ENCODE measurements around the gene PACC1. TPM values are rescaled to one million over a fixed set of nuclear protein-coding genes. Genes with fewer than 3 reads are reported as not detected.
A peak's percentile ranks its signal among the peaks of the same experiment; 100 is the strongest.

Gene PACC1
- total and polyA plus RNA-seq, 5 donors: 2.3 to 4.9 (median 4.0) TPM

DNA sequence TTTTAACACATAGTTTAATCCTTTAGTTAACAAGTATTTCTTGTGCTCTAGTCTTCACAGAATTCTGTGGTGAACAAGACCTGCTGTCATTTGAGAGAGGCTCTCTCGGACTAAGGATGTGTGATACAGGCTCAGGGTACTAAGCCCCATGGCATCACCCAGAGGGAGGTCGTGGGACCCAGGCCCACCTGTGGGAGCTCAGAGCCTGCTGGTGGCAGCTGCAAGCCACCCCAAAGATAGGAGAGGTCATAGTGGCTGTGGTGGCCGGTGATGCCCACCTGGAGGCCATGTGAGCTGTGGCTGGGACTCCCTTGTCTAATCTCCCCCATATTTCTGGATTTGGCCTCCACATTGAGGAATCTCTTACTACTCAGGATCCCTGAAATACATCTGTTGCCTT, 40.1 kb upstream of the PACC1 start:
- H3K27ac ChIP-seq (ENCODE audit: low read length): no peak overlapping the region
- no peaks in the 10 kb centered on the region for H3K9me3 ChIP-seq (ENCODE audit: control insufficient read depth, low read length)
- peaks cover 3% of the 10 kb centered on the region for H3K4me1 ChIP-seq (ENCODE audit: control insufficient read depth, insufficient read depth, low read length)
- 97% methylated on average over 3 of the region's 3 CpGs for WGBS
- H3K27me3 ChIP-seq (ENCODE audit: control insufficient read depth, insufficient read depth): no peaks in the 10 kb centered on the region
- ATAC-seq: no peak
- no peak for DNase-seq
- no peak overlapping the region for H3K4me3 ChIP-seq (ENCODE audit: low read length)
- intact Hi-C loops (cut with DNase I): loop anchor here (2.0 to 10.0 kb wide), 6 partner anchors 80 to 760 kb away; no protein-coding TSS in a partner anchor

DNA sequence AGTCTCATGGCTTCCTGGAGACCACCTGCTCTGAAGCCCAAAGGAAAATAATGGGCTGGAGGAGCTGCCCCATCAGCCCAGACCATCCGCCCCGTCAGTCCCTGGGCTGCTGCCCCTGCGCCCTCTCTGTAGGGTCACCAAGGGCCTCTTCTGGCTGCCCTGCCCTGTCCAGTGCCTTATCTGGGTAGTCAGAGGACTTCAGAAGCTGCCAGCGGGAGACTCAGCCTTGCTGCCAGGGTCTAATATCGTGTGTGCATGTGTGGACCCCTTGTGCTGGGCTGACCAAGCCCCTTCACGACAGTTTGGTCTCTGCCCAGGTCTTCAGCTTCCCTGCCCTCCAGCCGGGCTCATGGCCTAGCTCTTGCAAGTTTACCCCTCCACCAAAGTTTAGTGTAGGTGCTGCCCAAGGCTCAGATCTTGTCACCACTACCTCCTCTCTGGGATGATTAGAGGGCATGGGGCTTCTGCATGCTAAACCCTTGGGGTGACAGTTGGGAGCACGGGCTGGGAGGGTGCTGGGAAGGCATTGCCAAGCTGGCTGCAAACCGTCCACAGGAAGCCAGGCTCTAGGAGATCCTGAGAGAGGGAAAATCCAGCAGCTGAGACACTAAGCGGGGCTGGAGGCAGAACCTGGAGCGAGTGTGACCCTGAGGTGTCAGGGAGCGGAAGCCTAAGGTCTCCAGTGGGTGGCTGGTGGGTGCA, 38.6 kb upstream of the PACC1 start:
- peak; percentile 42 to 44 for ATAC-seq

DNA sequence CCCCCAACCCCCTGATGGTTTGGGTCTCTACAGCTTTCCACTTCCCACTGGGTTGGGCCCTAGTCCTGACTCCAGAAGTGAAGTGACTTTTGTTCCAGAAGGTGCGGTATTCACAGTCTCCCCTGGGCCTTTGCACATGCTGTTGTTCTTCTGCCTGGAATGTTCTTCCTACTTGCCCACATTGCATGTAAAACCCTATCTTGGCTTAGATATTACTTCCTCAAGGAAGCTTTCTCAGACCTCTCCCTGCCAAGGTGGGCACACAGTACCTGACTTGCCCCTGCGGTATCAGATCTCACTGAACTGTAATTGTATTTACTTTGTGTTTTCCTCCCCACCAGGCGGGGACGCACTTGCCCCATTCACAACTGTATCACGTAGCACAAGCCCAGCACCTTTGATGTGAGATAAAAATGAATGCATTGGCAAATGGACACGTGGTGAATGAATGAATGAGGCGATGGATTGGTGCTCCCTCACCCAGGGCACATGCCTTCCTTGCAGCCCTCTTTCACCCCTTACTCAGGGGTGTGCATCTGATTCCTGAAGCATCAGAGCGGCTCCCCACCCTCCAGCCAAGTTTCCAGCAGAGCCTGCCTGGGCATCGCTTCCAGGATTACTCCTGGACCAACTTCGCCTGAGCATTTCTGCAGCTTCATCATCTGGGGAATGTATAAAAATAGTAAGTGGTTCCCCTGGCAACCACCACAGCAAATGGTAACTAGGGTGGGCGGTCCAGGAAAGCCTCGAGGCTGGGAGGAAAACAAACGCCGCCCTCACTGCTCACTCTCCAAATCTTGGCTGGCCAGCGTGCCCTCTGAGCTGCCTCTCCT, 37.9 kb upstream of the PACC1 start:
- Histone ChIP-seq H3K4me3 (ENCODE audit: low read length) (no peak overlapping the region), H3K27ac (ENCODE audit: low read length) (no peak overlapping the region), H3K9me3 (ENCODE audit: control insufficient read depth, low read length) (no peaks in the 10 kb centered on the region), H3K4me1 (ENCODE audit: control insufficient read depth, insufficient read depth, low read length) (peaks cover 3% of the 10 kb centered on the region), H3K27me3 (ENCODE audit: control insufficient read depth, insufficient read depth) (no peaks in the 10 kb centered on the region)
- WGBS: 36% methylated on average over 15 of the region's 15 CpGs
- ATAC-seq (peak; percentile 75 to 76), DNase-seq (peak; percentile 71 to 89 (median 84))
- intact Hi-C loops (cut with DNase I): loop anchor here in 3 of 4 donors (10.0 kb wide), 4 partner anchors 78 to 758 kb away; no protein-coding TSS in a partner anchor

More for the DNA sequence above, 38.6 kb upstream of the PACC1 start:
- Histone ChIP-seq H3K27me3 (ENCODE audit: control insufficient read depth, insufficient read depth) (no peaks in the 10 kb centered on the region), H3K9me3 (ENCODE audit: control insufficient read depth, low read length) (no peaks in the 10 kb centered on the region), H3K4me3 (ENCODE audit: low read length) (no peak overlapping the region), H3K27ac (ENCODE audit: low read length) (peak overlapping the region; percentile 2), H3K4me1 (ENCODE audit: control insufficient read depth, insufficient read depth, low read length) (peaks cover 3% of the 10 kb centered on the region)
- intact Hi-C loops (cut with DNase I): loop anchor here in 3 of 4 donors (10.0 kb wide), 4 partner anchors 79 to 759 kb away; no protein-coding TSS in a partner anchor
- DNase-seq: no peak
- WGBS: 49% methylated on average over 12 of the region's 12 CpGs

DNA sequence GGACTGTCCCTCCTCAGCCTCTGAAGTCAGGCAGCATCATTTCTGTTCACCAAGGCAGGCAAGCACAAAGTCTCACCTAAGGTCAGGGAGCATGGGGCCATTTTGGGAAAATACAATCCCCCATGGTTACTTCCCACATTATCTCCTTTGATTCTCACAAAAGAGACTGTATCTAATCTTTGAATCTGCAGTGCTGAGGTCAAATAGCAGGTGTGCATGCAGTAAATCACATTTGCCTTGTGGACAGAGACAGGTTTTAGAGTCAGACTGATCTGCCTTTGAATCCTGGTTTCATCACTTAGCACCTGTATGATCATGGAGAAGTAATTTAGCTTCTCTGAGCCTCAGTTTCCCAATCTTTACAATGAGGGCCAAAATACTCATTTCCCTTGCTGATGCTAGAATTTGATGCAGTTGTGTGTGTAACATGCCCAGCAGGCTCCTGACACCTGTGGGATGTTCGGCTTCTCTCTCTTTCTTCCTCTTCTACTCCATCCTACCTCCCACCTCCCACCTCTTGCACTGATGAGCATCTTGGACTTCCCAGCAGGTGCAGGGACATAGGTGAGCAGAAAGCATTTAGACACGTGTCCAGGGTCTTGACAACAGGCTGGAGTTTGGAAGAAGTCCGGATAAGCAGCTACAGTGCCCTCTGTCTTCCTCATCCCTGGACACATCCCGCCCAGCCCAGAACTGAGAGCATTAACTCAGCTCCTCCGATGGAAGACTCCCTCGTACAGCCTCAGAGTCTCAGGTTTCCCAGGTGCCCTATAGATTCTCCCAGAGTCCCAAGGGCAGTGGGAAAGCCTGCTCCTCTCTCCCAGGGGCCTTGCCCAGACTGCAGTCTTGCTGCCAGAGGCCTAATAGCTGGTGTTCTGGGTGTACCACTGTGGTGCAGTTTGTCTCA, 37.0 kb upstream of the PACC1 start:
- Histone ChIP-seq H3K27ac (ENCODE audit: low read length) (no peak overlapping the region), H3K4me1 (ENCODE audit: control insufficient read depth, insufficient read depth, low read length) (peaks cover 3% of the 10 kb centered on the region), H3K4me3 (ENCODE audit: low read length) (no peak overlapping the region), H3K9me3 (ENCODE audit: control insufficient read depth, low read length) (no peaks in the 10 kb centered on the region), H3K27me3 (ENCODE audit: control insufficient read depth, insufficient read depth) (no peaks in the 10 kb centered on the region)
- 89% methylated on average over 6 of the region's 6 CpGs for WGBS
- no peak for DNase-seq
- intact Hi-C loops (cut with DNase I): loop anchor here in 3 of 4 donors (10.0 kb wide), 4 partner anchors 77 to 757 kb away; no protein-coding TSS in a partner anchor
- no peak for ATAC-seq

DNA sequence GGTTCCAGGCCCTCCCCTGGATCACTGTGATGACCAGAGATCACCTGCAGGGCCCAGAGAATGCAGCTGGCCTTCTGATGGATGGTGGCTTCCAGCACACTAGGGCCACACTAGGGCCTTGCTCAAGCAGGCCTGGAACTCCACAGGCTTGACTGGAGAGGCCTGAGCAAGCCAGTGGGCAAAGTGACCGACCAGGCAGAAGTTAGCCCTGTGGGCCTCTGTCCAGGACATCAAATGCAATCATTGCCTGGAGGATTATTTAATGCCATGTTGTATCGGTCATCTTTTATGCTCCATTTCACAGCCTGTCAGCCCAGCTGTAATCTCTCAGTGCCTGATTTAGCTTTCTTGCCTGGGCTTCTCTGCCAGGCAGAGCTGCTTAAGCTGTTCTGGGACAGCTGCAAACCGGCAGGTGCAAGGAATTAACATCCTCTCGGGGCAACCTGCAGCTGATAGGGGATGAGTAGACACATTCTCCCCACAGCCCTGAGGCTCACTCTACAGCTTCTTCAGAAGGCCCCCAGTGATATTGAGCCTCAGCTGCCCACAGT, 35.7 kb upstream of the PACC1 start:
- peaks cover 3% of the 10 kb centered on the region for H3K4me1 ChIP-seq (ENCODE audit: control insufficient read depth, insufficient read depth, low read length)
- ATAC-seq (peak; percentile 14 to 22), DNase-seq (no peak)
- H3K27ac ChIP-seq (ENCODE audit: low read length): no peak overlapping the region
- intact Hi-C loops (cut with DNase I): loop anchor here in 3 of 4 donors (10.0 kb wide), 4 partner anchors 76 to 756 kb away; no protein-coding TSS in a partner anchor
- no peaks in the 10 kb centered on the region for H3K9me3 ChIP-seq (ENCODE audit: control insufficient read depth, low read length)
- H3K4me3 ChIP-seq (ENCODE audit: low read length): no peak overlapping the region
- H3K27me3 ChIP-seq (ENCODE audit: control insufficient read depth, insufficient read depth): no peaks in the 10 kb centered on the region
- WGBS: 51% methylated on average over 4 of the region's 4 CpGs

DNA sequence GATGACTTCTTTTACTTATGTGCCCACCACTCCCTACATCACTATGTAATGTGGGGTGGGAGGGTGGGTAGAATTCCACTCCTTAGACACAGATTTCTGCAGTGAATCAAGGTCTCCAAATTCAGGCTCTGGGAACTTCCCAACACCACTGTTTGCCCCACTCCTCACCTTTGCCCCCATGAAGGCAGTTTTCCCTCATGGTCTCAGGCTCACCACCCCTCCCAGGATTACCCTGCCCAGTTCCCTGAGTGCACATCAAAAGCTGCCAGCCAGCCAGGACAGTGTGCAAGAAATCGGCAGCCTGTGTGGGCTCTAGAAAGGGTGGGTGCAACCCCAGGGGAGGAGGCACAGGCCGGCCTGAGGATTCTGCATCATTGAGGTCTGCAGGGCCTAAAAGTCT, 32.8 kb upstream of the PACC1 start:
- Histone ChIP-seq H3K9me3 (ENCODE audit: control insufficient read depth, low read length) (no peaks in the 10 kb centered on the region), H3K27me3 (ENCODE audit: control insufficient read depth, insufficient read depth) (no peaks in the 10 kb centered on the region), H3K27ac (ENCODE audit: low read length) (no peak overlapping the region), H3K4me1 (ENCODE audit: control insufficient read depth, insufficient read depth, low read length) (no peaks in the 10 kb centered on the region), H3K4me3 (ENCODE audit: low read length) (no peak overlapping the region)
- DNase-seq (no peak), ATAC-seq (no peak)
- 72% methylated on average over 2 of the region's 2 CpGs for WGBS
- intact Hi-C loops (cut with DNase I): no loop called here

DNA sequence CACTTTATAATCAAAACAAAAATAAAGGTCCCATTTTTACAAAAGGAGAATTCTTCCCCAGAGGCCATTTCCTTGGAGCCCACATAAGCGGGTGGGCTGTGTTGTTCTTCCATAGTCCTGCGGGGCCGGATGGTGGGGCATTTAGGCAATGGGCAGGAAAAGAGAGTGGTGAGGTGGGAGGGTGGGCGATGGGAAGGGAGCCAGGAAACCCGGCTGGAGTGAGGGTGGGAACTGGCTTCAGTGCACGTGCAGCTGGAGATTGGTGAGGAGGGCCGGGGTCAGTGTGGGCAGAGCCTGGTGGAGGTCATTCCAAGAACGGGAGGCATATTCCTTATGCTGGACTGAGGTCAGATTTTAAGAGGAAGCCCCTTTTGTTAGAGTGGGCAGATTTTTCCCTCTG, 31.6 kb upstream of the PACC1 start:
- no peak overlapping the region for H3K4me3 ChIP-seq (ENCODE audit: low read length)
- no peaks in the 10 kb centered on the region for H3K4me1 ChIP-seq (ENCODE audit: control insufficient read depth, insufficient read depth, low read length)
- DNase-seq (no peak), ATAC-seq (no peak)
- intact Hi-C loops (cut with DNase I): no loop called here
- no peaks in the 10 kb centered on the region for H3K9me3 ChIP-seq (ENCODE audit: control insufficient read depth, low read length)
- WGBS: 77% methylated on average over 8 of the region's 8 CpGs
- H3K27me3 ChIP-seq (ENCODE audit: control insufficient read depth, insufficient read depth): no peaks in the 10 kb centered on the region
- no peak overlapping the region for H3K27ac ChIP-seq (ENCODE audit: low read length)

DNA sequence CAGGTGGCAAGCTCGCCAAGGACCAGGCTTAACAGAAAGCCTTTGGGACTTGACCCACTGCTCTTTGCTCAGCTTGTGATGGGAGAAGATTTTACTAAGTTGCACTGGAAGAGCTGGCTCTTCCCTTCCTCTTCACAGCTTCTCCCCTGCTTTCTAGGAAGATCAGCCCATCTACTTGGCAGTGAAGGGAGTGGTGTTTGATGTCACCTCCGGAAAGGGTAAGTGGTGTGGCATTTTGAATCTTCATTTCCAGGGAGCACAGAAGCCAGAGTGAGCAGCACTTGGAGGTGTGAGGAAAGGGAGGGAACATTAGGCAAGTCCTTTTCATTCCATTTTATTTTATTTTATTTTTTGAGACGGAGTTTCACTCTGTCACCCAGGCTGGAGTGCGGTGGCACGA, 27.7 kb upstream of the PACC1 start:
- Histone ChIP-seq H3K4me3 (ENCODE audit: low read length) (no peak overlapping the region), H3K27ac (ENCODE audit: low read length) (no peak overlapping the region), H3K9me3 (ENCODE audit: control insufficient read depth, low read length) (no peaks in the 10 kb centered on the region), H3K4me1 (ENCODE audit: control insufficient read depth, insufficient read depth, low read length) (no peaks in the 10 kb centered on the region), H3K27me3 (ENCODE audit: control insufficient read depth, insufficient read depth) (no peaks in the 10 kb centered on the region)
- ATAC-seq (peak in 1 of 2 donors; percentile 20), DNase-seq (no peak)
- 94% methylated on average over 5 of the region's 5 CpGs for WGBS
- intact Hi-C loops (cut with DNase I): no loop called here

DNA sequence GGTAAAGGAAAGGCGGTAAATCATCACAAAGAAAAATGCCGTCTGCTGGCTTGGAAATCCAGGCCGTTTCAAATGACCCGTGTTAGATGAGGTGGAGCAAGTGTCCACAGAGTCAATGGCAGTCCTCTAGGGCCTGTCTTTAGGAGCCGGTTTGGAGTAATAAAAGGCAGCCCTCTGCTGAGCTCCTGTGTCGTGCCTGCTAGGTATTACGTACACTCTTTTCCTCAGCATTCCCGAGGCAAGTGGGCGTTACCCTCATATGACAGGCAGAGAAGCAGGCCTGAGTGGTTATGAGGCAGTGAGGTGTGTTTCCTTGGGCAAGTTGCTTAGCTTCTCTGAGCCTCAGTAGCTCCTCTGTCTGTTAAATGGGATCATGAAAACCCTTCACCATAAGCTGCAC, 25.7 kb upstream of the PACC1 start:
- intact Hi-C loops (cut with DNase I): no loop called here
- WGBS: 90% methylated on average over 9 of the region's 9 CpGs
- Histone ChIP-seq H3K27me3 (ENCODE audit: control insufficient read depth, insufficient read depth) (no peaks in the 10 kb centered on the region), H3K4me1 (ENCODE audit: control insufficient read depth, insufficient read depth, low read length) (no peaks in the 10 kb centered on the region), H3K9me3 (ENCODE audit: control insufficient read depth, low read length) (no peaks in the 10 kb centered on the region), H3K4me3 (ENCODE audit: low read length) (no peak overlapping the region), H3K27ac (ENCODE audit: low read length) (no peak overlapping the region)
- ATAC-seq (no peak), DNase-seq (no peak)

DNA sequence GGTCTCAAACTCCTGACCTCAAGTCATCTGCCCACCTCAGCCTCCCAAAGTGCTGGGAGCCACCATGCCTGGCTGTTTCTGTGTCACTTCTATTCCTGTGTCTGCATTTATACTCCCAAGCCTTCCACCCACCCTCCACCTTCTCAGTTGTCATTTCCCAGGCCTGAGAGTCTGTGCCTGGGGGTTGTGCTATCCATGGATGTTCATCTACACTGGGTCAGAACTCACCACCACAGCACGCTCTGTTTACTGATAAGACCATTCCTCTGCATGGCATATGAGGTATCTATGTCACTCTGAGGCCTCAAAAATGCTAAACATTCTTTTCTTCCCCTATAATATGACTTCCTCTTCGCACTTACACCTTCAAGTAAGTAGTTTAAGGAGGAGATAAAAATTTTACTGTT, 24.1 kb upstream of the PACC1 start:
- Histone ChIP-seq H3K4me1 (ENCODE audit: control insufficient read depth, insufficient read depth, low read length) (peaks cover under 1% of the 10 kb centered on the region), H3K27ac (ENCODE audit: low read length) (no peak overlapping the region), H3K4me3 (ENCODE audit: low read length) (no peak overlapping the region), H3K27me3 (ENCODE audit: control insufficient read depth, insufficient read depth) (no peaks in the 10 kb centered on the region), H3K9me3 (ENCODE audit: control insufficient read depth, low read length) (no peaks in the 10 kb centered on the region)
- DNase-seq: no peak
- ATAC-seq: no peak
- WGBS: 97% methylated on average over 2 of the region's 2 CpGs
- intact Hi-C loops (cut with DNase I): no loop called here

Data from right cardiac atrium (tissue), 5 donors.